Upper lobe of left lung (tissue), 6 donors: ENCODE data around the gene COL27A1. TPM values are rescaled to one million over a fixed set of nuclear protein-coding genes. Genes with fewer than 3 reads are reported as not detected.

ENCODE experiments used
- ATAC-seq, 2 donors: fragments of 200-7000 bp; cut with Tn5 transposase; one replicate each; pipeline ENCODE4 v1.9.1; 2022; ENCODE audit warnings: mild to moderate bottlenecking in 2 of 2, moderate library complexity in 2 of 2; ENCODE audit not compliant: low FRiP score in 2 of 2
- DNase-seq, 2 donors: peaks; one replicate each; pipeline ENCODE4 v3.0.0-alpha.2; 2019 to 2020
- H3K27ac ChIP-seq, 4 donors: fragments of 200-600 bp; sonication (generic); one replicate each; pipeline ENCODE4 v1.5.1; 2016 to 2019
- H3K27me3 ChIP-seq, 4 donors: fragments of 200-600 bp; sonication (generic); one replicate each; pipeline ENCODE4 v1.5.1; 2017 to 2019
- H3K36me3 ChIP-seq, 4 donors: fragments of 200-600 bp; sonication (generic); one replicate each; pipeline ENCODE4 v1.5.1; 2016 to 2019
- H3K4me1 ChIP-seq, 4 donors: fragments of 200-600 bp; sonication (generic); one replicate each; pipeline ENCODE4 v1.5.1; 2018 to 2019
- H3K4me3 ChIP-seq, 4 donors: fragments of 200-600 bp; sonication (generic); one replicate each; pipeline ENCODE4 v1.5.1; 2017 to 2019; ENCODE audit warnings: mild to moderate bottlenecking in 2 of 4, moderate library complexity in 1 of 4
- H3K9me3 ChIP-seq, 4 donors: fragments of 200-600 bp; sonication (generic); one replicate each; pipeline ENCODE4 v1.5.1; 2018 to 2019
- EP300 ChIP-seq, 4 donors: sonication (generic); formaldehyde crosslinking; IDR thresholded peaks; one replicate each; pipeline ENCODE4 v1.5.1; 2017; ENCODE audit warnings: antibody characterized with exemption in 4 of 4, control low read depth in 2 of 4
- POLR2A ChIP-seq, 4 donors: fragments of 450-650 bp; IDR thresholded peaks; one replicate each; pipeline ENCODE4 v1.5.1; 2016 to 2017; ENCODE audit warnings: antibody characterized with exemption in 4 of 4, mild to moderate bottlenecking in 2 of 4
- POLR2AphosphoS5 ChIP-seq, 2 donors: sonication (generic); formaldehyde crosslinking; IDR thresholded peaks; one replicate each; pipeline ENCODE4 v1.5.1; 2017; ENCODE audit warnings: antibody characterized with exemption in 2 of 2
- WGBS, 2 donors: methylation state at CpG; one replicate each; pipeline ENCODE4 v1.1.5; 2017 to 2018; 5-methylcytosine and 5-hydroxymethylcytosine counted together
- total RNA-seq, 6 donors: library from RNA; depleted of rRNA in 4 of 6; stranded (reverse); fragments of >200 nt in 4 of 6; gene quantifications; one replicate each; pipeline versions ENCODE4 v1.1.0 to v1.2.1, GENCODE V29; 2016 to 2021
- TF ChIP-seq, protein P1 (sequence below), 6 experiments: fragments of 450-650 bp in 4 of 6; fragments of 200-600 bp in 2 of 6; sonication (generic) in 2 of 6; IDR thresholded peaks; one replicate each; pipeline ENCODE4 v1.5.1; 2016 to 2019; ENCODE audit warnings: antibody characterized with exemption in 6 of 6
- donor health status: DM: no; HTN: no; CAD: no; lungs with moderate emphysema.
- donor health status: DM: no; HTN: yes; CAD: no; lungs with severe emphysema.

Gene COL27A1
- total RNA-seq, 6 donors from 2014 or later, result 4.0 to 55.5 (median 9.2) TPM

GRCh38 chr9:114229295-114229694 lies 74.0 kb downstream of the COL27A1 start:
- ATAC-seq (no peak), DNase-seq (no peak)
- no peaks in the 10 kb centered on the region for H3K36me3 ChIP-seq
- H3K27ac ChIP-seq, result no peak overlapping the region
- H3K4me3 ChIP-seq, result no peak overlapping the region
- no peaks in the 10 kb centered on the region for H3K27me3 ChIP-seq
- no peaks in the 10 kb centered on the region for H3K9me3 ChIP-seq
- whole genome bisulfite sequencing, 2 donors, result 66 to 82% methylated on average over 6 of the region's 6 CpGs
- H3K4me1 ChIP-seq, result no peaks in the 10 kb centered on the region
- TF ChIP-seq, protein P1, sequence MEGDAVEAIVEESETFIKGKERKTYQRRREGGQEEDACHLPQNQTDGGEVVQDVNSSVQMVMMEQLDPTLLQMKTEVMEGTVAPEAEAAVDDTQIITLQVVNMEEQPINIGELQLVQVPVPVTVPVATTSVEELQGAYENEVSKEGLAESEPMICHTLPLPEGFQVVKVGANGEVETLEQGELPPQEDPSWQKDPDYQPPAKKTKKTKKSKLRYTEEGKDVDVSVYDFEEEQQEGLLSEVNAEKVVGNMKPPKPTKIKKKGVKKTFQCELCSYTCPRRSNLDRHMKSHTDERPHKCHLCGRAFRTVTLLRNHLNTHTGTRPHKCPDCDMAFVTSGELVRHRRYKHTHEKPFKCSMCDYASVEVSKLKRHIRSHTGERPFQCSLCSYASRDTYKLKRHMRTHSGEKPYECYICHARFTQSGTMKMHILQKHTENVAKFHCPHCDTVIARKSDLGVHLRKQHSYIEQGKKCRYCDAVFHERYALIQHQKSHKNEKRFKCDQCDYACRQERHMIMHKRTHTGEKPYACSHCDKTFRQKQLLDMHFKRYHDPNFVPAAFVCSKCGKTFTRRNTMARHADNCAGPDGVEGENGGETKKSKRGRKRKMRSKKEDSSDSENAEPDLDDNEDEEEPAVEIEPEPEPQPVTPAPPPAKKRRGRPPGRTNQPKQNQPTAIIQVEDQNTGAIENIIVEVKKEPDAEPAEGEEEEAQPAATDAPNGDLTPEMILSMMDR (IDR thresholded peaks at IDR 0.05), result no peak
- TF ChIP-seq POLR2AphosphoS5 (IDR thresholded peaks at IDR 0.05) (no peak), POLR2A (IDR thresholded peaks at IDR 0.05) (no peak), EP300 (IDR thresholded peaks at IDR 0.05) (no peak)

- WGBS, 2 donors, result 73 to 74% methylated on average over 8 of the region's 8 CpGs
- H3K27ac ChIP-seq, result no peak overlapping the region
- H3K36me3 ChIP-seq, result no peaks in the 10 kb centered on the region
- no peaks in the 10 kb centered on the region for H3K4me1 ChIP-seq
- no peaks in the 10 kb centered on the region for H3K9me3 ChIP-seq
- H3K27me3 ChIP-seq, result no peaks in the 10 kb centered on the region
- no peak for TF ChIP-seq POLR2AphosphoS5 (IDR thresholded peaks at IDR 0.05)
- TF ChIP-seq POLR2A (IDR thresholded peaks at IDR 0.05), result no peak
- TF ChIP-seq EP300 (IDR thresholded peaks at IDR 0.05), result no peak
- TF ChIP-seq, protein P1 (IDR thresholded peaks at IDR 0.05), result no peak
- no peak overlapping the region for H3K4me3 ChIP-seq
- DNase-seq, result no peak
- no peak for ATAC-seq
Observed at GRCh38 chr9:114230068-114230467, 74.7 kb downstream of the COL27A1 start.

DNA sequence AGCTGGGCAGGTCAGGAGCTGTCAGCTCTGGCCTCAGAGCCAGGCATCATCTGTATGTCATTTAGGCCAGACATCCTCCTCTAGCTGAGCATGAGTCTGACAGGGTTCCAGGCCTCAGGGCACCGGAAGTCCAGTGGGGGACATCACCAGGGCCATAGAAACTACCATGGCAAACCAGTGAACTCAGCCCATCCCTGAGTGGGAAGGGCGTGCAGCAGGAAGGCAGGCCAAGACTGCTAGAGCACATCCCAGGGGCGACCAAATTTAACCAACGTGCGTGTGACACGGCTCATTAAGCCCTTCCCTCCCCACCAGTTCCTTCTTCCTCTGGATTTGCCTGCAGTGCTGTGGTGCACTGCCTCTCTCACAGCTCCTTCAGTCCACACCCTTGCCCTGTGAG lies 75.9 kb downstream of the COL27A1 start:
- Histone ChIP-seq H3K36me3 (no peaks in the 10 kb centered on the region), H3K4me3 (no peak overlapping the region), H3K4me1 (no peaks in the 10 kb centered on the region), H3K27ac (no peak overlapping the region), H3K27me3 (no peaks in the 10 kb centered on the region), H3K9me3 (no peaks in the 10 kb centered on the region)
- WGBS, 2 donors, result 89 to 94% methylated on average over 5 to 6 of the region's 6 CpGs
- TF ChIP-seq POLR2A (IDR thresholded peaks at IDR 0.05) (no peak), POLR2AphosphoS5 (IDR thresholded peaks at IDR 0.05) (no peak), EP300 (IDR thresholded peaks at IDR 0.05) (no peak)
- TF ChIP-seq, protein P1 (IDR thresholded peaks at IDR 0.05), result no peak
- ATAC-seq (no peak), DNase-seq (no peak)

DNA sequence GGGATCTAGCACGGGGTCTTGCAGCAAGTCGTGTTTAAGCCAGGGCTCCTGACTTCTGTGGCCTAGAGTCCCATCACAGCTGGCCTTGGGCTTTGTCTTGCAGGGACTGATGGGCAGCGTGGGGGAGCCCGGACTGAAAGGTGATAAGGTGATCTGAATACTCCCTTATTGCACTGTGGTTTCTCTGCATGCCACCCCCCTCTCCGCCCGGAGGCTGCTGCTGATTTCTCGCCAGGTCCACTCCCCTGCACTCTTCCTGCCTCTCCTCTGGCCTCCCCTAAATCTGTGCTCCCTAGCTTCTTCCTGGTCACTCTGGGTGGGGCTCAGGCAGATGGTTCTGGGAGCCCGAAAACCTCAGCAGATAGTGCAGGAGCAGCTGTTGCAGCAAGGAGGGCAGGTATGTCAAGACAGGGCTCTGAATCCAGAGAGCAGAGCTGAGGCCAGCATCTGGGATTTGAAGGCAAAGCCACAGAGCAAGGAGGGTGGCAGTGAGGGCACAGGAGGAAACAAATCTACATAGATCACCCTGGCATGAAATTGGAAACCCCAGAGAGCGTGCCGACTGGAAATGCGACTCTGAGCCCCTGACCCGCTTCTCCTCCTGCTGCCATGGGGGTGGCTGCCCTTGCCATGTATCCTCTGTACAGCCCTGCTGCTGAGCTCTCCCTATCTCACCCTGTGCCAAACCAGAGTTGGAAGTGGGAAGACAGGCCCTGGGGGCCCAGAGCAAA lies 76.5 kb downstream of the COL27A1 start:
- H3K36me3 ChIP-seq, result no peaks in the 10 kb centered on the region
- H3K27ac ChIP-seq, result no peak overlapping the region
- no peaks in the 10 kb centered on the region for H3K9me3 ChIP-seq
- ATAC-seq, result no peak
- no peak overlapping the region for H3K4me3 ChIP-seq
- DNase-seq, result no peak
- TF ChIP-seq POLR2A (IDR thresholded peaks at IDR 0.05), result no peak
- TF ChIP-seq POLR2AphosphoS5 (IDR thresholded peaks at IDR 0.05), result no peak
- TF ChIP-seq, protein P1 (IDR thresholded peaks at IDR 0.05), result no peak
- TF ChIP-seq EP300 (IDR thresholded peaks at IDR 0.05), result no peak
- WGBS, 2 donors, result 75 to 77% methylated on average over 12 of the region's 12 CpGs
- H3K4me1 ChIP-seq, result no peaks in the 10 kb centered on the region
- H3K27me3 ChIP-seq, result no peaks in the 10 kb centered on the region
